Activated CD4-positive, alpha-beta memory T cell treated with anti-CD3 and anti-CD28 coated beads, Interleukin-2, amount 10 ng/mL, durations not matched to agents 7 days and 5 days (primary cell): ENCODE results near the gene DNAI7. TPM values are rescaled to one million over a fixed set of nuclear protein-coding genes. Genes with fewer than 3 reads are reported as not detected.

Experiments
- CTCF ChIA-PET: fragments of 350-600 bp; sonication (Branson Sonifier 250); formaldehyde crosslinking; loops from one replicate; lab custom pipeline; 2021; ENCODE audit warnings: antibody characterized with exemption, inconsistent platforms; lab: Charles Lee
- POLR2A ChIA-PET: fragments of 350-600 bp; sonication (Branson Sonifier 250); formaldehyde crosslinking; loops from one replicate; lab custom pipeline; 2021; ENCODE audit warnings: antibody characterized with exemption; lab: Charles Lee
- DNase-seq: peaks from one replicate; pipeline ENCODE4 v3.0.0-alpha.2; 2020
- H3K27ac Mint-ChIP-seq: one replicate; pipeline ENCODE4 v1.8.0; 2021; ENCODE audit warnings: mild to moderate bottlenecking, mixed read lengths
- H3K27me3 Mint-ChIP-seq: one replicate; pipeline ENCODE4 v1.8.0; 2021; ENCODE audit warnings: mixed read lengths
- H3K36me3 Mint-ChIP-seq: one replicate; pipeline ENCODE4 v1.8.0; 2021; ENCODE audit warnings: low read depth, mixed read lengths
- H3K4me1 Mint-ChIP-seq: one replicate; pipeline ENCODE4 v1.8.0; 2021; ENCODE audit warnings: mixed read lengths
- H3K4me3 Mint-ChIP-seq: one replicate; pipeline ENCODE4 v1.8.0; 2021; ENCODE audit warnings: mild to moderate bottlenecking, mixed read lengths
- H3K9me3 Mint-ChIP-seq: one replicate; pipeline ENCODE4 v1.8.0; 2021; ENCODE audit warnings: mixed read lengths
- total RNA-seq, 2 experiments: library from RNA; stranded (reverse); gene quantifications; one replicate each; pipeline ENCODE4 v1.2.3, GENCODE V29; 2021

DNAI7 gene
- total RNA-seq, 2 experiments from 2014 or later, result not detected

DNA sequence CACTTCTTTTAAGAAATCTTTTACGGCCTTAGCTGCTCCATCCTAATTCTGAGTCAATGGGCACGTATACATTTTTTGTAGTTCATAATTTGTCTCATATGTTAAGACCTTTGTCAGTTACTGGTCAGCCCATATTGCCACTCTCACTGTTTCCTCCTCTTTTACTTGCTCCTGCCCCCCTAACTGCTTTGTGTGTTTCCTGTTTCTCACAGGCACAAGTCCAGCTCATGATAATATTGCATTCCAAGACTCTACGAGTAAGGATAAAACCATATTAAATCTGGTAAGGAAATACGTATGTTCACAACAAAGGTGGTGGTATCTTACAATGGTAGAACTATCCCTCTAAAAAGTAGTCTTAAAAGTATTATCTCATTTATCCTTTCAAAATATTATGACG lies 111.7 kb downstream of the DNAI7 start:
- Mint-ChIP-seq H3K4me3 (no peak overlapping the region), H3K27me3 (no peaks in the 10 kb centered on the region), H3K4me1 (no peaks in the 10 kb centered on the region), H3K27ac (no peak overlapping the region), H3K36me3 (peaks cover 21% of the 10 kb centered on the region), H3K9me3 (no peaks in the 10 kb centered on the region)
- no peak for DNase-seq
- POLR2A ChIA-PET, result no interaction called here
- CTCF ChIA-PET, result no interaction called here

DNA sequence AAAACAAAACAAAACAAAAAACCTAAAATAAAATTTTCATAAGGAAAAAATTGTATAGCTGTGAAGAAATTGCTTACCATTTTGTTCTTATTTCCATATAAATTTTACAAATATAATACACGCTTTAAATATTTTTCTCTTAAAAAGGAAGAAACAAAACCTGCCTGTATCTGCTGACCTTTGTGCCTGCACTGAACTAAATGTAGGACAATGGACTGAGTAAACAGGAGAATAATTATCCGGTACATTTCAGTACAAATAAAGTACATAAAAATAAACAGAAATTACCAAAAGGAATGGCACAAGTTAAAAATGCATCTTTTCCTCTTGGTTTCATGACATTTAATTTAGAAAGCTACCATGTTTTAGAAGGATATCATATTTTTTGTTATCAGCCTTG lies 112.3 kb downstream of the DNAI7 start:
- ChIA-PET POLR2A (no interaction called here), CTCF (no interaction called here)
- no peaks in the 10 kb centered on the region for H3K4me1 Mint-ChIP-seq
- no peak for DNase-seq
- no peak overlapping the region for H3K4me3 Mint-ChIP-seq
- H3K27ac Mint-ChIP-seq, result no peak overlapping the region
- H3K27me3 Mint-ChIP-seq, result no peaks in the 10 kb centered on the region
- peaks cover 19% of the 10 kb centered on the region for H3K36me3 Mint-ChIP-seq
- H3K9me3 Mint-ChIP-seq, result no peaks in the 10 kb centered on the region

DNA sequence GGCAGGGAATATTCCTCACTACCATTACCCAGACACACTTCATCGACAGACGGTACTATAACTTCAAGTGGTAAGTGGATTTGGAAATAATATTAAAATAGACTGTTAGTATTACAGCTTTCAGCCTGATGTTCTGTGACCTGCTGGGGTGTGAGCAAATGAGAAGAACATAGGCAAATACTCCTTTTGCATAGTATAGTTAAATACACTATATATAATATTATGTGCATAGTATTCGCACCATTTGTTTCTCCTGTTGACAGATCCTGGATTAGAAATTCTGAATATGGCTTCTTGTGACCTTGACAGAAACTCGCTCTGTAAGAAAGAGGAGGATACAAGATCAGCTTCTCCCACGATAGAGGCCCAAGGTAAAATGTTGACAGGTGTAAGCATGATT lies 115.6 kb downstream of the DNAI7 start:
- H3K27me3 Mint-ChIP-seq, result no peaks in the 10 kb centered on the region
- CTCF ChIA-PET, result no interaction called here
- no peak overlapping the region for H3K4me3 Mint-ChIP-seq
- H3K9me3 Mint-ChIP-seq, result no peaks in the 10 kb centered on the region
- peaks cover 8% of the 10 kb centered on the region for H3K36me3 Mint-ChIP-seq
- DNase-seq, result no peak
- H3K27ac Mint-ChIP-seq, result no peak overlapping the region
- POLR2A ChIA-PET, result no interaction called here
- H3K4me1 Mint-ChIP-seq, result no peaks in the 10 kb centered on the region

- peaks cover 7% of the 10 kb centered on the region for H3K4me1 Mint-ChIP-seq
- no peak overlapping the region for H3K27ac Mint-ChIP-seq
- no peak for DNase-seq
- POLR2A ChIA-PET, result no interaction called here
- peaks cover 32% of the 10 kb centered on the region for H3K36me3 Mint-ChIP-seq
- no peak overlapping the region for H3K4me3 Mint-ChIP-seq
- H3K9me3 Mint-ChIP-seq, result no peaks in the 10 kb centered on the region
- CTCF ChIA-PET, result no interaction called here
- no peaks in the 10 kb centered on the region for H3K27me3 Mint-ChIP-seq
Observed at GRCh38 chr12:25074954-25075353, 120.0 kb downstream of the DNAI7 start.

GRCh38 chr12:25074113-25074512 lies 120.8 kb downstream of the DNAI7 start:
- H3K27me3 Mint-ChIP-seq, result no peaks in the 10 kb centered on the region
- H3K4me1 Mint-ChIP-seq, result peaks cover 9% of the 10 kb centered on the region
- DNase-seq, result no peak
- no peak overlapping the region for H3K4me3 Mint-ChIP-seq
- ChIA-PET POLR2A (no interaction called here), CTCF (no interaction called here)
- H3K36me3 Mint-ChIP-seq, result peaks cover 34% of the 10 kb centered on the region
- H3K9me3 Mint-ChIP-seq, result no peaks in the 10 kb centered on the region
- H3K27ac Mint-ChIP-seq, result no peak overlapping the region

- Mint-ChIP-seq H3K36me3 (peaks cover 41% of the 10 kb centered on the region), H3K9me3 (no peaks in the 10 kb centered on the region), H3K27me3 (no peaks in the 10 kb centered on the region), H3K4me1 (peaks cover 12% of the 10 kb centered on the region), H3K27ac (no peak overlapping the region), H3K4me3 (no peak overlapping the region)
- ChIA-PET CTCF (no interaction called here), POLR2A (no interaction called here)
- no peak for DNase-seq
Observed at GRCh38 chr12:25072906-25073650, 121.9 kb downstream of the DNAI7 start.

DNA sequence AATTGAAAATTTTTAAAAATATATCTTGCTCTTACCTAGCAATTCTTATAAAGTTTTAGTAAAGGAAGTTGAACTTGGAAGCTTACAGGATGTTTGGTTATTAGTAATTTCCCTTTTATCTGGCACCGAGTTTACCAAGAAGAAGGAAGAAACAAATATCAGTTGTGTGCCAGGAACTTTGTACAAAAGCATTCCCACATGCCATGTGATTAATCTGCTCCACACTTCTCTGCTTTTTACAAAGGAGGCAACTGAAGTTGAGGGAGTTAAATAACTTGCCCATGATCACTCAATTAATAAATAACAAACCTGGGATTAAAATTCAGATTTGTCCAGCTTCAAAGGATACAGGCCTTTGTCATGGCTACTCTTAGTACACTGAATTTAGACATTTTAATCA lies 123.6 kb downstream of the DNAI7 start:
- Mint-ChIP-seq H3K27ac (no peak overlapping the region), H3K36me3 (peaks cover 54% of the 10 kb centered on the region), H3K9me3 (no peaks in the 10 kb centered on the region), H3K4me1 (peaks cover 12% of the 10 kb centered on the region), H3K4me3 (no peak overlapping the region), H3K27me3 (no peaks in the 10 kb centered on the region)
- no peak for DNase-seq
- ChIA-PET POLR2A (interaction anchor here (1.5 kb wide), 1 partner anchor 19 kb away, joined by 6 read pairs; a partner anchor contains a TSS), CTCF (no interaction called here)

GRCh38 chr12:25069224-25069623 lies 125.7 kb downstream of the DNAI7 start:
- H3K27ac Mint-ChIP-seq, result no peak overlapping the region
- ChIA-PET CTCF (no interaction called here), POLR2A (no interaction called here)
- H3K4me1 Mint-ChIP-seq, result peaks cover 15% of the 10 kb centered on the region
- no peaks in the 10 kb centered on the region for H3K27me3 Mint-ChIP-seq
- peaks cover 59% of the 10 kb centered on the region for H3K36me3 Mint-ChIP-seq
- no peaks in the 10 kb centered on the region for H3K9me3 Mint-ChIP-seq
- DNase-seq, result no peak
- H3K4me3 Mint-ChIP-seq, result no peak overlapping the region

- H3K36me3 Mint-ChIP-seq, result peaks cover 40% of the 10 kb centered on the region
- H3K27ac Mint-ChIP-seq, result no peak overlapping the region
- H3K4me3 Mint-ChIP-seq, result no peak overlapping the region
- H3K9me3 Mint-ChIP-seq, result no peaks in the 10 kb centered on the region
- POLR2A ChIA-PET, result no interaction called here
- CTCF ChIA-PET, result no interaction called here
- H3K4me1 Mint-ChIP-seq, result peaks cover 21% of the 10 kb centered on the region
- no peak for DNase-seq
- no peaks in the 10 kb centered on the region for H3K27me3 Mint-ChIP-seq
Observed at GRCh38 chr12:25065035-25065434, 129.9 kb downstream of the DNAI7 start.

GRCh38 chr12:25063873-25064628 lies 130.9 kb downstream of the DNAI7 start:
- H3K4me3 Mint-ChIP-seq, result no peak overlapping the region
- DNase-seq, result no peak
- no peak overlapping the region for H3K27ac Mint-ChIP-seq
- H3K27me3 Mint-ChIP-seq, result no peaks in the 10 kb centered on the region
- peaks cover 19% of the 10 kb centered on the region for H3K4me1 Mint-ChIP-seq
- POLR2A ChIA-PET, result interaction anchor here (1.9 kb wide), 1 partner anchor 12 kb away, joined by 11 read pairs; a partner anchor contains a TSS
- CTCF ChIA-PET, result no interaction called here
- no peaks in the 10 kb centered on the region for H3K9me3 Mint-ChIP-seq
- H3K36me3 Mint-ChIP-seq, result peaks cover 35% of the 10 kb centered on the region

DNA sequence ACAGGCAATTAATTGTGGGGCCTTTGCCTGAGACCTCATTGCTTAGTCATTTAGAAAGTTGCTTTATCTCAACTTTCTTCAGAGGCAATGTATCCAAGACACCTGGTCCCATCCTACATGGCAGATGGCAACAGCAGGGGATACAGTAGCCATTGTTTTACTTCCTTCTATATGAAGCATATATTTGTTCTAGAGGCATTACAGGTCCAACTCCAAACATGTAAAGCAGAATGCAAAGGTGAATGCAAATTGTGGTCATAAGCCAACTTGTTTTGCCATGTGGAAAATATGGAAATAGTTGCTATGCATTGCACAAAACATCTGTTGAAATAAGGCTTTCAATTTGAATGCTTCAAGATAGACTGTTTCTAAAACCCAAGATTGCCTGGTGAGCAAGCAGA lies 136.3 kb downstream of the DNAI7 start:
- CTCF ChIA-PET, result no interaction called here
- Mint-ChIP-seq H3K36me3 (peaks cover 5% of the 10 kb centered on the region), H3K9me3 (no peaks in the 10 kb centered on the region), H3K4me1 (peaks cover 41% of the 10 kb centered on the region), H3K4me3 (no peak overlapping the region), H3K27me3 (no peaks in the 10 kb centered on the region), H3K27ac (no peak overlapping the region)
- POLR2A ChIA-PET, result no interaction called here
- no peak for DNase-seq
